GM12892 (cell line): Measurements from ENCODE around the gene SEMA5B.

ENCODE experiments used
- POLR2AphosphoS5 ChIP-seq: IDR thresholded peaks from 2 replicates; pipeline ENCODE4 v1.6.1; 2011; ENCODE audit warnings: low read depth, low read length, control low read depth
- TAF1 ChIP-seq: IDR thresholded peaks from 2 replicates; pipeline ENCODE4 v1.6.1; 2011; ENCODE audit warnings: low read depth, mild to moderate bottlenecking, control low read depth, low read length, borderline replicate concordance

DNA sequence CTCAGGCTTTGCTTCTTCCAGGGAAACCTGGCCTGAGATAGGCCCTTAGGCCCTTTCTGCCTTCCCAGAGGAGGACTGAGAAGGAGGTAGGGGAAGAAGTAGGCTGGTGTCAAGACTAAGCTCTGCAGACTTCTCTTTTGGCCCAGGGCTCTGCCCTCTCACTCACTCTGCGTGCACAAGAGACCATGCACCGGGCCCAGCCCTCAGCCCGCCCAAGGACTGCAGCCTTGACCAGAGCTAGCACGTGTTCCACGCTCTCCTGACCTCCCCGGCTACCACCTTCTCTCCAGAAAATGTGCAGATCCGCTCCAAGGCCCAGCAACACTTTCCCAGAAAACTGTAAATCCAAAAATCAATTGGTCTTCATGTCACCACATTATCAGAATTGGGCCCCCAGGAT, 59.8 kb downstream of the SEMA5B start:
- TF ChIP-seq TAF1: no peak
- TF ChIP-seq POLR2AphosphoS5: no peak
